Thoracic aorta (tissue), 2 donors: ENCODE results near the gene KIF26B. TPM values are rescaled to one million over a fixed set of nuclear protein-coding genes. Genes with fewer than 3 reads are reported as not detected.

Source experiments
- ATAC-seq: fragments of 150-250 bp; one replicate; pipeline ENCODE4 v1.8.0; 2017; ENCODE audit warnings: low read depth; ENCODE audit not compliant: insufficient number of reproducible peaks, low FRiP score
- DNase-seq: peaks from one replicate; pipeline ENCODE4 v3.0.0-alpha.2; 2020; ENCODE audit warnings: low spot score
- H3K27ac ChIP-seq, 2 donors: fragments of 200-600 bp; sonication (generic); 1 replicate in 1 of 2; 2 replicates in 1 of 2; pipeline ENCODE4 v1.5.1; 2016; ENCODE audit warnings: mild to moderate bottlenecking in 2 of 2, moderate library complexity in 2 of 2
- H3K27me3 ChIP-seq: fragments of 200-600 bp; sonication (generic); replicated peaks from 2 replicates; pipeline ENCODE4 v1.6.0; 2016; ENCODE audit warnings: mild to moderate bottlenecking; ENCODE audit not compliant: insufficient read depth
- H3K36me3 ChIP-seq: fragments of 200-600 bp; sonication (generic); one replicate; pipeline ENCODE4 v1.5.1; 2016
- H3K4me1 ChIP-seq, 2 donors: fragments of 200-600 bp; sonication (generic); 1 replicate in 1 of 2; 2 replicates in 1 of 2; pipeline versions ENCODE4 v1.5.1 to v1.6.0; 2016; ENCODE audit warnings: low read depth in 2 of 2, mild to moderate bottlenecking in 1 of 2; ENCODE audit not compliant: control insufficient read depth in 1 of 2
- H3K4me3 ChIP-seq: fragments of 200-600 bp; sonication (generic); 2 replicates; pipeline ENCODE4 v1.5.1; 2016; ENCODE audit warnings: mild to moderate bottlenecking
- H3K9me3 ChIP-seq: fragments of 200-600 bp; sonication (generic); 2 replicates; pipeline ENCODE4 v1.5.1; 2016
- total RNA-seq, 2 donors: library from RNA; depleted of rRNA; stranded (reverse); fragments of >200 nt; gene quantifications; one replicate each; pipeline versions ENCODE4 v1.1.0 to v1.2.3, GENCODE V29; 2016
- TF ChIP-seq, protein P1 (sequence below): fragments of 200-600 bp; sonication (generic); IDR thresholded peaks from one replicate; pipeline ENCODE4 v1.5.1; 2019; ENCODE audit warnings: antibody characterized with exemption

KIF26B gene
- total RNA-seq, 2 donors from 2014 or later, result 0.14 to 0.41 TPM

DNA sequence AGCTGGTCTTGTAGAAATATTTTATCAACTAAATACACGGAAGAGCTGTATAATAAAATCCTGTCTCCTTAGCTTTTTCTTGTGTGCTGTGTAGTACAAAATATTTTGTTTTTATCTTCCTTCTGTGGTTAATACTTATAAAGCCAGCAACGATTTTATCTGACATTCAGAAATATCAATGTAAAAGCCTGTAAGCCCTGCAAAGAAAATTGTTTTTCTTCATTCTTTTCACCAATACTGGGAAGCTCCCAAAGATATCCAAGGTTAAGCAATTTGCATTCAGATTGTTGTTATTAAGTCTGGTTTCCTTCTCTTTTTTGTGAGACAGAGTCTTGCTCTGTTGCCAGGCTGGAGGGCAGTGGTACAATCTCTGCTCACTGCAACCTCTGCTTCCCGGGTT lies 38.0 kb upstream of the KIF26B start:
- TF ChIP-seq, protein P1, sequence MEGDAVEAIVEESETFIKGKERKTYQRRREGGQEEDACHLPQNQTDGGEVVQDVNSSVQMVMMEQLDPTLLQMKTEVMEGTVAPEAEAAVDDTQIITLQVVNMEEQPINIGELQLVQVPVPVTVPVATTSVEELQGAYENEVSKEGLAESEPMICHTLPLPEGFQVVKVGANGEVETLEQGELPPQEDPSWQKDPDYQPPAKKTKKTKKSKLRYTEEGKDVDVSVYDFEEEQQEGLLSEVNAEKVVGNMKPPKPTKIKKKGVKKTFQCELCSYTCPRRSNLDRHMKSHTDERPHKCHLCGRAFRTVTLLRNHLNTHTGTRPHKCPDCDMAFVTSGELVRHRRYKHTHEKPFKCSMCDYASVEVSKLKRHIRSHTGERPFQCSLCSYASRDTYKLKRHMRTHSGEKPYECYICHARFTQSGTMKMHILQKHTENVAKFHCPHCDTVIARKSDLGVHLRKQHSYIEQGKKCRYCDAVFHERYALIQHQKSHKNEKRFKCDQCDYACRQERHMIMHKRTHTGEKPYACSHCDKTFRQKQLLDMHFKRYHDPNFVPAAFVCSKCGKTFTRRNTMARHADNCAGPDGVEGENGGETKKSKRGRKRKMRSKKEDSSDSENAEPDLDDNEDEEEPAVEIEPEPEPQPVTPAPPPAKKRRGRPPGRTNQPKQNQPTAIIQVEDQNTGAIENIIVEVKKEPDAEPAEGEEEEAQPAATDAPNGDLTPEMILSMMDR, result no peak
- Histone ChIP-seq H3K27me3 (no peaks in the 10 kb centered on the region), H3K4me1 (no peaks in the 10 kb centered on the region), H3K4me3 (no peak overlapping the region), H3K36me3 (no peaks in the 10 kb centered on the region), H3K27ac (no peak overlapping the region), H3K9me3 (no peaks in the 10 kb centered on the region)
- DNase-seq (no peak), ATAC-seq (no peak)

DNA sequence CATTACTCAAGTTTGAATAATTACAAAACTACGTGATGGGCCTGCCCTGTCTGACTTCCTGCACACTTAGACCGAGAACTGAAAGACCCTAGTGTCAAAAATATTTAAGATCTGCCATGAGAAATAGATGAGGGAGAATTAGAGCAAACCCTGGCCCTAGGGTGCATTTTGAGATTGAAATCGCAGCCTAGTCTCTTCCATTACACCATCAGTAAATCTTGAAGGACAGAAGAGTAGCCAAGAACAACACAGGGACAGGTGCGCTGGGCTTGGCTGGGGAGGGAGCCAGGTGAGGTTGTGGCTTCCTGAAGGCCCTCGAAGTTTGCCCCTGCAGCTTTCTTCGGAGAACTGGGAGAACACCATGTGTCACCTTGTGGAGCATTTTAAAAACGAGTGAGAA lies 36.7 kb upstream of the KIF26B start:
- Histone ChIP-seq H3K4me1 (no peaks in the 10 kb centered on the region), H3K9me3 (no peaks in the 10 kb centered on the region), H3K27ac (no peak overlapping the region), H3K27me3 (no peaks in the 10 kb centered on the region), H3K4me3 (no peak overlapping the region), H3K36me3 (no peaks in the 10 kb centered on the region)
- no peak for DNase-seq
- no peak for ATAC-seq
- TF ChIP-seq, protein P1, result no peak

DNA sequence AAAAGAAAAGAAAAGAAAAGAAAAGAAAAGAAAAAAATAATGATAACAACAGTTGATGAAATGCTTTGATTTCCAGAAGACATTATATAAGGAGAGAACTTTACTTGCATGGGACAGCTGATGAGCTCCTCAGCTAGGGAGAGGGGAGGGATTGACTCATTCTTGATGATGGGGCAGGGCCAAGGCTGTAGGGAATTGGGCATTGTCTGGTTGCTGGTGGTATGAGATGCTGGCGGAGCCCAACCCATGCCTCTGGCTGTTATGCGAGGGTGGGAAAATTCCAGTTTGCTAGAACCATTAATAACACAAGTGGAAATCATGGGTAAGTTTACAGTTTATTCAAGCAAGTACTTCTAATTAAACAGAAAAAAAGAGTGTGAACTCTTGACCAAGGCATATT lies 36.0 kb upstream of the KIF26B start:
- no peaks in the 10 kb centered on the region for H3K9me3 ChIP-seq
- no peaks in the 10 kb centered on the region for H3K36me3 ChIP-seq
- DNase-seq (no peak), ATAC-seq (no peak)
- H3K27ac ChIP-seq, result no peak overlapping the region
- TF ChIP-seq, protein P1, result no peak
- H3K27me3 ChIP-seq, result no peaks in the 10 kb centered on the region
- H3K4me3 ChIP-seq, result no peak overlapping the region
- no peaks in the 10 kb centered on the region for H3K4me1 ChIP-seq

DNA sequence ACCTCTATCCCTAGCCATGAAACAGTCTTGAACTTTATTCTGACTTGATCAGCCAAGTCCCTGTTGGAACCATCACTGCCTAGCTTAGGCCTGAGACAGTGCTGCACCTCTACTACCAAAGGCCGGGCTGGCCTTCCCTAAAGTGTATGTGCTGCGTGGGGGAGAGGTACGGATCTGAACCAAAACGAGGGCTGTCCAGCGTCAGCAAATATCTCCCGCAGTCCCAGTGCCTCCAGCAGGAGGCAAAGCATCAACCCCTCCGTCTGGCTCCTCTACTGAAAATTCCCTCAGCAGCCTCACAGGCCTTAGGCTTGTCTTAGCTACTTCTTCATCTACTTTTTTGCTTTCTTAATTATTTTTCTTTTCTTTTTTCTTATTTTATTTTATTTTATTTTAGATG lies 33.3 kb upstream of the KIF26B start:
- Histone ChIP-seq H3K27ac (no peak overlapping the region), H3K4me1 (no peaks in the 10 kb centered on the region), H3K36me3 (no peaks in the 10 kb centered on the region), H3K9me3 (no peaks in the 10 kb centered on the region), H3K4me3 (no peak overlapping the region), H3K27me3 (no peaks in the 10 kb centered on the region)
- TF ChIP-seq, protein P1, result no peak
- no peak for ATAC-seq
- DNase-seq, result no peak

DNA sequence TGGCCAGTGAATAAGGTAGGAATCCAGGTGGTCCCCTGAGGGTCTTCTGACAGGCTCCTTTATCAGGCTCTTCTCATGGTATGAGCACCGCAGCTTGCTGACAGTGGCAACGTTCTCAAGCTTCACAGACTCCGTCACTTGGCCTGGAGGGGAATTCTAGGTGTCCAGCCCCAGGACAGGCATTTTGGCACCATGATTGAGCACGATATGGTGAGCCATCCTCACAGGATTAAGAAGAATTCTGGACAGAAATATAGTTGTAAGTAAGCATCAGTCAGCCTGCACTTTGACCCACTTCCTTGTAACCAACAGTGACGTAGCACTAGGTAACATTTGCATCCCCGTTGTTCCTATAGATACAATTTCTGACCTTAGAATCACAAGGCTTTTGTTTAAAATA lies 30.5 kb upstream of the KIF26B start:
- H3K27ac ChIP-seq, result no peak overlapping the region
- H3K27me3 ChIP-seq, result no peaks in the 10 kb centered on the region
- H3K4me1 ChIP-seq, result no peaks in the 10 kb centered on the region
- H3K36me3 ChIP-seq, result no peaks in the 10 kb centered on the region
- ATAC-seq (no peak), DNase-seq (no peak)
- no peaks in the 10 kb centered on the region for H3K9me3 ChIP-seq
- TF ChIP-seq, protein P1, result no peak
- H3K4me3 ChIP-seq, result no peak overlapping the region
